HL-60 (cell line): ENCODE results near the gene ABCG2.

Experiments used
- CTCF ChIP-seq: IDR thresholded peaks from one replicate; pipeline ENCODE4 v1.5.1; 2011; ENCODE audit warnings: low read length, control low read depth, inconsistent platforms; ENCODE audit not compliant: insufficient read depth
- SPI1 ChIP-seq: IDR thresholded peaks from 2 replicates; pipeline ENCODE4 v1.6.1; 2012; ENCODE audit warnings: low read depth, mild to moderate bottlenecking, borderline replicate concordance

- TF ChIP-seq CTCF (no peak), SPI1 (no peak)
Measured at GRCh38 chr4:88064410-88064809, 94.0 kb downstream of the ABCG2 start.
